DND-41 (cell line): ENCODE results near the gene OR11H6.

Experiments used
- CTCF ChIP-seq: IDR thresholded peaks from 2 replicates; pipeline ENCODE4 v1.5.1; 2012; ENCODE audit warnings: borderline replicate concordance, low read length, moderate library complexity, mild to moderate bottlenecking; ENCODE audit not compliant: poor library complexity, severe bottlenecking; ENCODE audit errors: extremely low read depth
- EZH2 ChIP-seq: IDR thresholded peaks from 3 replicates; pipeline ENCODE4 v1.6.1; 2012; ENCODE audit warnings: borderline replicate concordance, low read depth, mild to moderate bottlenecking, moderate library complexity, low read length, inconsistent platforms; ENCODE audit not compliant: severe bottlenecking

- TF ChIP-seq CTCF (peak; percentile 53), EZH2 (no peak)
These were observed 24.2 kb downstream of the OR11H6 start for GRCh38 chr14:20247646-20248246.
